SU-DHL-6 (cell line): ENCODE results near the gene OR1L8.

Experiments used
- EZH2phosphoT487 ChIP-seq: fragments of 200-600 bp; sonication (generic), shearing (Covaris generic); conservative IDR thresholded peaks from 2 replicates; pipeline ENCODE4 v1.6.1; 2018; ENCODE audit warnings: mild to moderate bottlenecking, antibody characterized with exemption, low read length, moderate library complexity, mixed read lengths
- TF ChIP-seq, protein P1 (sequence below): fragments of 200-600 bp; sonication (generic); IDR thresholded peaks from one replicate; pipeline ENCODE4 v1.5.1; 2017; ENCODE audit warnings: antibody characterized with exemption, mild to moderate bottlenecking, low read length, moderate library complexity; ENCODE audit not compliant: insufficient read depth, poor library complexity, severe bottlenecking

DNA sequence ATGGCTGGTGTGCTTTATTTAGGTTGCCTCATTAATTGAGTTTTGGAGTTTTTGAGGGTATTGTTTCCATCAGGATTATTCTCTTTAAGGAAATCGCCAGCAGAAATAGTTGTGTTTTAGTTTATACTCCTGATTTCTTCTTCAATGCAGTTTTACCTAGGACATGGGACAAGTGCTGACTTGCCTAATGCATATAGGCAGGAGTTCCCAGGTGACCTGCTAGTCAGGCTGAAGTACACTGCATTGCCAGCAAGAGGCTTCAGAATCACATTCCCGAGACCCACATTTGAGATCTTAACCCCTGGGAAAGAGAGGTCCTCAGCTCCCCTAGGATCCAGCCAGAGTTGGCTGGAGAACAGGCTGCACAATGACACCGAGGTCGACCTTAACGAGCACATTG lies 31.8 kb downstream of the OR1L8 start:
- no peak for TF ChIP-seq EZH2phosphoT487
- TF ChIP-seq, protein P1, sequence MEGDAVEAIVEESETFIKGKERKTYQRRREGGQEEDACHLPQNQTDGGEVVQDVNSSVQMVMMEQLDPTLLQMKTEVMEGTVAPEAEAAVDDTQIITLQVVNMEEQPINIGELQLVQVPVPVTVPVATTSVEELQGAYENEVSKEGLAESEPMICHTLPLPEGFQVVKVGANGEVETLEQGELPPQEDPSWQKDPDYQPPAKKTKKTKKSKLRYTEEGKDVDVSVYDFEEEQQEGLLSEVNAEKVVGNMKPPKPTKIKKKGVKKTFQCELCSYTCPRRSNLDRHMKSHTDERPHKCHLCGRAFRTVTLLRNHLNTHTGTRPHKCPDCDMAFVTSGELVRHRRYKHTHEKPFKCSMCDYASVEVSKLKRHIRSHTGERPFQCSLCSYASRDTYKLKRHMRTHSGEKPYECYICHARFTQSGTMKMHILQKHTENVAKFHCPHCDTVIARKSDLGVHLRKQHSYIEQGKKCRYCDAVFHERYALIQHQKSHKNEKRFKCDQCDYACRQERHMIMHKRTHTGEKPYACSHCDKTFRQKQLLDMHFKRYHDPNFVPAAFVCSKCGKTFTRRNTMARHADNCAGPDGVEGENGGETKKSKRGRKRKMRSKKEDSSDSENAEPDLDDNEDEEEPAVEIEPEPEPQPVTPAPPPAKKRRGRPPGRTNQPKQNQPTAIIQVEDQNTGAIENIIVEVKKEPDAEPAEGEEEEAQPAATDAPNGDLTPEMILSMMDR, result no peak
